CD1c-positive myeloid dendritic cell (primary cell): ENCODE measurements around the gene PPP2R5A.

ENCODE experiments used
- DNase-seq: peaks from one replicate; pipeline ENCODE4 v3.0.0-alpha.2; 2016; ENCODE audit errors: extremely low spot score

PPP2R5A gene

DNA sequence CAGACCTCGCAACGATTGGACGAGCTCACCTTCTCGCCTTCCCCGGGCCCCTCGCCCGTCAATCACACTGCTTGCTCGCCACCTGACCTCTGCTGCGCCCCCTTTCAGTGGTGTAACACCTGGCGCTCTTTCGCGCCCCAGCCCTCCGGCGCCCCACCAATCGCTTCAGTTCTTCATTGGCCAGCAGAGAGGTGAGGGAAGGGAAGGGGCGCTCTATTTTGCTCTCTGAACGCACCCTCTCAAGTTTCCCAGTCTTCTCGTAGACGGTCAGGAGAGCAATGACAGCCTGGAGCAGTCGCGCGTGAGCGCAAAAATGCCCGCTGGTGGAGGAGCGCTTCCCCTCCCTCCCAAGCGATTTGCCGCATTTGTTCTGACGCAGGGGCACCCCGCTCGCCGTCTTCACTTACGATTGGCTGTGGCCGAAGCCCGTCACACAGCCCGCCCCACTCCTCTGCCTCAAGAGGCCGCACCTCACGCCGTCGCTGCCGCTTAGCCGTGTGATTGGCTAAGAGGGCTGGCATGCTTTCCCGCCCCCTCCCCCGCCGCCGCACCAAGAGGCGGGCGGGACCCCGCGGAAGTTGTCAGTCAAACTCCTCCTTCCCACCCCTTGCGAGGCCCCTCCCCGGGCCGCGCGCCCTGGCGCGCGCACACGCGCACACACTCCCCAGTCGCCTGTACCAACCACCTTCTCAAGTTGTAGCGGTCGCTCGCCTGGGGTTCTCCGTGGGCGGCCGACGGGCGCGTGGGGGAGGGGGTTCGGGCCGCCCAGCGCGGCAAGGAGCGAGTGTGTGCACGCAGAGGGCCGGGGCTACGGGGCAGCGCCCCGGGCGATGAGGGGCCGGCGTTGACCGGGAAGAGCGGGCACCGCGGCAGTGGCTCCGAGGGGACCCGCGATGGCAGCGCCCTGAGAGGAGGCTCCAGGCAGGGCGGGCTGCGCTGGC, at the start of gene PPP2R5A:
PPP2R5A (plus strand) TSS at position 667 of the 941 bp plus-strand sequence. CDS start 701 bp downstream, outside the sequence.
- DNase-seq = peak; percentile 99

GRCh38 chr1:212235857-212236256, 49.4 kb upstream of the PPP2R5A start:
- peak; percentile 41 for DNase-seq

- no peak for DNase-seq
These were observed 48.5 kb upstream of the PPP2R5A start for GRCh38 chr1:212236664-212237220.

GRCh38 chr1:212237651-212238050, 47.6 kb upstream of the PPP2R5A start:
- DNase-seq = no peak

DNA sequence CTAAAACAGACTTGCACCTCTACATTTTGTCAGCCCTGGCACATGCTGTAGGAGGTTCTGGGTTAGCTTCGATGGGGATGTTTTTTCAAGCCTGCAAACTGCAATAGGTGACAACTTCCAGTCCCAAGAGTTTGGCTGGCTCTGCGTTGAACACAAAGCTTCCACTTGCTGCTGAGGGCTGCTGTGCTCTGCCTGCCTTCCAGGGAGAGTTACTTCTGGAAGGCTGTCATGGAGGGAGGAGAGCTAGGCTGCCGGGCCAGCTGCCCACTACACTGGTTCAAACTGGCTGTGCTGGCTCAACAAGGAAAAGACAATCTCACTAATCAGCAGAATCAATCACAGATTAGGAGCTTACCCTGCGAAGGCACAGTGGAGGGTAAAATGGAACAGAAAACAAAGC, 46.7 kb upstream of the PPP2R5A start:
- no peak for DNase-seq

DNA sequence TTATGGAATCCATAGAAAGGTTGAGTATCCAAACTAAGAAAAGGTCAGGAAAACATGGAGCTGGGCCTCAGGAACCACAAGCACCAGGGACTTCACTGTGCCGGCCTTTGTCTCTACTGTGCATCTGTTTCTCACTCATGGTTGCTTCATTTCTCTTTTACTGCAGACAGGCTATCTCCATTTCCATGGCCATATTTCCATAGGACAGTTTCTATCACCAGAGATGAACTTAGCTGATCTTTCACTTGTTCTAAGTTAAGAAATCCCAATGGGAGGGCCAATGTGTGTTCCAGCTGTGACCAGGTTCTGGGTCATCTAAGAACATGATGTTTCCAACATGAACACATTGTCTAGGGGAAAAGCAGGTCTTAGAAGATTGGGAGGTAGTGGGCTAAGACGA, 43.7 kb upstream of the PPP2R5A start:
- no peak for DNase-seq

GRCh38 chr1:212241957-212242287, 43.3 kb upstream of the PPP2R5A start:
- DNase-seq = no peak

GRCh38 chr1:212242288-212242984, 42.8 kb upstream of the PPP2R5A start:
- no peak for DNase-seq

DNA sequence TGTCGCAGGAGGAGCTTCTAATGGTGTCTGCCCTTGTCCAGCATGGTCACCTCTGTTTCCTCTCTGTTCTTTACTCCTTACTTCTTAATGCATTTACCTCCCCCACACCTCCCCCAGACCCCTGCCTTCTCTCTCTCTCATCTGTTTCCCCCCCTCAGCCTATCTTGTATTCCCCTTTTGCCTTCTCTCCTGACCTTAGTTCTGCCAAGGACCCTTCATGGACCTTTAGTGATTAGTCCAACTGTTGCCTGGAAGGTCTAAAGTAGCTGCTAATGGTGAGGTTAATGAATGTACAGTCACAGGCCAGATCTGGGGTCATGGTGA, 42.3 kb upstream of the PPP2R5A start:
- DNase-seq = no peak

DNA sequence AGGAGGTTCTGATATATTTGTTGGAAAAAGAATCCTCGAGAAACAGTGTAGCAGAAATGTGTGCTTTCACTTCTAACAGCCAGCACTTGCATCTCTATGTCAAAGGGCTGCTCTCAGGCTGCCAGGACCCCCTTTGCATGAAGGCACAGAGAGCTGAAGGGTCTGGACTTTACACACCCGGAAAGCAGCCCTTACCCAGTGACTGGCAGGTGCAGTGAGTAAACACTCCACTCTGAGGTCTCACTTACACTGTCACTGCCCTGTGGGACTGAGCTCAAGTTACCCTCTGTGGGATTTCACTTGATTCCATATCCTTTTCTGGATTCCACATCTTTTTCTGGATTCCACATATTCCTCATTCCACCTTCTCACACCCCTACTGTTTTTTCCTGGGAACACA, 40.8 kb upstream of the PPP2R5A start:
- no peak for DNase-seq

DNA sequence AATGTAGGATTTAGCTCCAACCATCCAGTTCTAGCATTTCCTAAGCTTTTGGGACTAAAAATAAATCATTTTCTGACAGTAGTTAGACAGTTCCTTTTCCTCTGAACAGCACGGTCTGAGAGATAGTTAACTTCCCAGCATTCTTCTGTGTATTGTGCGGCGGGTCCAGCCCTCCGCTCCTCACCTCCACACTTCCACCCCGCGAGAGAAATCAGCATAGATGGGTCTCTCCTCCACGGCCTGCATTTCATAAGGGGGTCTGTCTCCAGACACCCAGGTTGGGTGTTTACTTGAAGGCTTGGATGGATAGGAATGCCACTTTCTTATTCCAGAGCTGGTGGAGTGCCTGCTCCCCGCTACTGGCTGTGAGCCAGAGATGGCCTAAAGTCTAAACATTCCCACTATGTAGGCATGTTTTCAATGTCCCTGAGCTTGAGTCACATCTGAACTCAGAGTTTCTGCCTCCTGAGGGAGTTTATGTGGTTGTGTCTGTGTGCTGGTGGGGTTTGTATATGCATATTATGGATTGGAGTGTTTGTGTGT, 38.0 kb upstream of the PPP2R5A start:
- DNase-seq = no peak

GRCh38 chr1:212247988-212248387, 37.2 kb upstream of the PPP2R5A start:
- no peak for DNase-seq

- no peak for DNase-seq
These were observed 30.3 kb upstream of the PPP2R5A start for GRCh38 chr1:212254853-212255363.

- peak; percentile 48 for DNase-seq
These were observed 29.4 kb upstream of the PPP2R5A start for GRCh38 chr1:212255705-212256307.

DNA sequence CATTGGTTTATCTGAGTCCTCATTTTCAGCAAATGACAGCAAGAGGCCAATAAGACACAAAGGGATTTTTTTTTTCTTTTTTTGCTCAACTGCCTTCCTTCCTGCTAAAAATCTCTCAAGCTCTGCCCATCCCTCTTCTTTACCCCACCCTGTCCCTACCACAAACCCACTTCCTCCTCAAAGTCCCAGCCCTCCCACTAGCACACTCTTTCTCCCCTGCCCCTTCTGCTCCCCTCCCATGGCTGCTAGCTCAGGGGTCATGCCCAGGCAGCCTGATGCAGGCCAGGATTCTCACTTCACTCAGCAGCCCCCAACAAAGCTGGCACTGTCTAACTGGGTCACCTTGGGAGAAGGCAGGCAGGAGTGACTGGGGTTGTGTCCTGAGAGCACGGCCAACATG, 28.8 kb upstream of the PPP2R5A start:
- DNase-seq = peak; percentile 21

DNA sequence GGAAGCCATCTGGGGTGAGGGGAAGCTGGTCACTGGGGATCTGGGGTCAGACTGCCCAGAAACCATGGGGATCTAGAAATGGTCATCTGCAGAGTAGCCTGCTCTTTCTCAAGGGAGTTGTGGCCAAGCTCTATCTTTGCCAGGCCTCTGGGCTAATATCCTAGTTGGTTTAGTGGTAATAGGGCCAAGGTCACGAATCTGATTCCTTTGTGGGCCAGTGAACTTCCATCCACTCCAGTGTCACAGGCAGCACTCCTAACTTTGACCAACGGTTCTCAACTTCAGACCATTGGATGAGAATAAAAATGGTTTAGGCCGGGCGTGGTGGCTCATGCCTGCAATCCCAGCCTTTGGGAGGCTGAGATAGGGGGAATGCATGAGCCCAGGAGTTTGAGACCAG, 28.1 kb upstream of the PPP2R5A start:
- DNase-seq = no peak

DNA sequence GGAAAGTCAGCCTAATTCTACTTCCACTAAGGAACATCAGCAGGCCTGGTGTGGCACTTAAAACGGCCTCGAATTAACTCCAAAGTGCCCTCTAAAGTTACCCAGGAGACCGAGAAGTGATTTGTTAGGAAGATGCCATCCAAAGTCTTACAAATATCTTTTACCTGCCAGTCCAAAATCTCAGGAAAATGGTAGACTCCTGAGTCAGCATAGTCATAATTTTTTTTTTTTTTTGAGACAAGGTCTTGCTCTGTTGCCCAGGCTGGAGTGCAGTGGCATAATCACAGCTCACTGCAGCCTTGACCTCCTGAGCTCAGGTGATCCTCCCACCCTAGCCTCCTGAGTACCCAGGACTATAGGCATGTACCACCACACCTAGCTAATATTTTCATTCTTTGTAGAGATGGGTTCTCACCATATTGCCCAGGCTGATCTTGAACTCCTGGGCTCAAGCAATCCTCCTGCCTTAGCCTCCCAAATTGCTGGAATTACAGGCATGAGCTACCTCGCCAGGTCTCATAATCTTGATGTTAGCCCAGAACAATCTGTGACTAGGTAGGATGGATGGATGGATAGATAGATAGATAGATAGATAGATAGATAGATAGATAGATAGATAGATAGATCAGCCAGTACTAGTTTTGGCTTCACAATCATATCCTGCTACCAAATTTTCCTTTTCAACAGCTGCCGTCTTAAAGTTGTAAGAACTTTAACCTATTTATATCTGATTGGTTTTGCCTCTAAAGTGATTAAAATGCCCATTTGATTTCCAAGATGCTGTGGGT, 25.3 kb upstream of the PPP2R5A start:
- no peak for DNase-seq

DNA sequence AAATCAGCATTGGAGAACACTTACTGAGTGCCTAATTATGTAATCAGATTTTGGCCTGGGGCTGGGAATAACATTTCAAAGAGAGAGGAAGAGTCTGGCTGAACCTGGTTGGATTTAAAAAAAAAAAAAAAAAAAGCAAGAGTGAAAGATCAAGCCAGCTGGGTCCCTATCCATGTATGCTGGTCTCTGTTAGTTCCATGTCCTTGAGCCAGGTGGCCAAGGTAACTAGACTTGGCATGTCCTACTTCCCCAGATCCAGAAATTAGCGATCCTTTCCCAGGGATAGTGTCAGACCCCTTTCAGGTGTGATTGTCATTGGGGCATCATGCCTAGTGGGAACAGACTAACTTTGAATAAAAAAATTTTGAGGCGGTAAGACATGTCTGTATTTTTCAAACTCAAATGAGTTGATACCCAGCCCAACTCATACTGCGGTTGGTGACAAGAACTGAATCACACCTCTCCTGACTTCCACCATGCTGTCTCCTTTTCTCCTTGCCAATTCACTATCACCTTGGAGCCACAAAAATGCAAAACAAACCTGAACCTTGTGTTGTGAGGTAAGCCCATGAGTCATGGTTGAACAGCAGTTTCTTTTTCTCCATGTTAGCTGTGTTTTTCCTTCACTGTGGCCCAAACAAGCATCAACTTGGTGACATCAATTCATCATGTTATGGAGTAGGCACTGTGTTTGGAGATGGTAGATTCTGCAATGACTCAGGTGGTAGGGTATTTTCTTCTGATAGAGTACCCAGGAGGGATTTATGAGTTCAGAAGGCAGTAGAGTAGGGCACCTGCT, 24.5 kb upstream of the PPP2R5A start:
- DNase-seq = no peak

- DNase-seq = no peak
These were observed 23.8 kb upstream of the PPP2R5A start for GRCh38 chr1:212261361-212261929.

- no peak for DNase-seq
These were observed 18.2 kb upstream of the PPP2R5A start for GRCh38 chr1:212267017-212267416.
